Mucosa of descending colon (tissue), 3 donors: Measurements from ENCODE around the gene PLOD3. TPM values are rescaled to one million over a fixed set of nuclear protein-coding genes. Genes with fewer than 3 reads are reported as not detected.
"Not testable (repeated sequence)": the region's sequence is repeated elsewhere in the genome, so short reads cannot be mapped to it uniquely, and the experiment has no call there.

Source experiments
- ATAC-seq: fragments of 200-7000 bp; cut with Tn5 transposase; one replicate; pipeline ENCODE4 v1.9.1; 2020; ENCODE audit warnings: mild to moderate bottlenecking, moderate library complexity
- DNase-seq, 3 donors: peaks; one replicate each; pipeline ENCODE4 v3.0.0-alpha.2; 2020
- H3K36me3 ChIP-seq: fragments of 200-600 bp; one replicate; pipeline ENCODE4 v1.8.0; 2021; ENCODE audit warnings: low read depth, mild to moderate bottlenecking
- H3K4me1 ChIP-seq: fragments of 200-600 bp; one replicate; pipeline ENCODE4 v1.8.0; 2021; ENCODE audit warnings: low read depth, mild to moderate bottlenecking
- H3K4me3 ChIP-seq: fragments of 200-600 bp; one replicate; pipeline ENCODE4 v1.8.0; 2021; ENCODE audit warnings: mild to moderate bottlenecking
- H3K9me3 ChIP-seq: fragments of 200-600 bp; one replicate; pipeline ENCODE4 v1.8.0; 2021; ENCODE audit warnings: mild to moderate bottlenecking
- intact Hi-C, 2 donors: fragments of 100-400 bp; cut with DNase I in 1 of 2; cut with micrococcal nuclease in 1 of 2; formaldehyde crosslinking; loops; one replicate each; pipeline versions ENCODE4 v1.11.0 to v1.11.1; 2022; cut with DNase I, micrococcal nuclease
- total RNA-seq, 3 donors: library from RNA; stranded (reverse); fragmentation: NEBNext Ultra II Directional in 2 of 3; extraction: Animal tissue kit (Norgen Biotek cat#: 25700) in 2 of 3; gene quantifications; one replicate each; pipeline versions ENCODE4 v1.2.1 to v1.2.4, GENCODE V29; 2021 to 2023
- TF ChIP-seq, protein P1 (sequence below): fragments of 200-600 bp; IDR thresholded peaks from one replicate; pipeline ENCODE4 v1.8.0; 2022; ENCODE audit warnings: antibody characterized with exemption, mild to moderate bottlenecking
- donor health status: DM: no; HTN: no; CAD: no; lungs with moderate emphysema.
- donor health status: DM: no; HTN: no; CAD: no.
- donor health status: DM: no; HTN: yes; CAD: no.

The PLOD3 gene
- total RNA-seq, 3 donors from 2014 or later = 72.9 to 91.8 (median 87.2) TPM

DNA sequence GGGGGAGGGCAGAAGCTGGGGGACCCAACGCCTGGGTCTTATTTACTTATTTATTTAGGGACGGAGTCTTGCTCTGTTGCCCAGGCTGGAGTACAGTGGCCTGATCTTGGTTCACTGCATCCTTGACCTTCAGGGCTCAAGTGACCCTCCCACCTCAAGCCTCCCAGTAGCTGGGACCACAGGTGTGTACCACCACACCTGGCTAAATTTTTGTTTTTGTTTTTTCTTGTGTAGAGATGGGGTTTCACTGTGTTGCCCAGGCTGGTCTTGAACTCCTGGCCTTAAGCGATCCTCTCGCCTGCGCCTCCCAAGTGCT is 14.8 kb downstream of the PLOD3 start:
- no peaks in the 10 kb centered on the region for H3K9me3 ChIP-seq

DNA sequence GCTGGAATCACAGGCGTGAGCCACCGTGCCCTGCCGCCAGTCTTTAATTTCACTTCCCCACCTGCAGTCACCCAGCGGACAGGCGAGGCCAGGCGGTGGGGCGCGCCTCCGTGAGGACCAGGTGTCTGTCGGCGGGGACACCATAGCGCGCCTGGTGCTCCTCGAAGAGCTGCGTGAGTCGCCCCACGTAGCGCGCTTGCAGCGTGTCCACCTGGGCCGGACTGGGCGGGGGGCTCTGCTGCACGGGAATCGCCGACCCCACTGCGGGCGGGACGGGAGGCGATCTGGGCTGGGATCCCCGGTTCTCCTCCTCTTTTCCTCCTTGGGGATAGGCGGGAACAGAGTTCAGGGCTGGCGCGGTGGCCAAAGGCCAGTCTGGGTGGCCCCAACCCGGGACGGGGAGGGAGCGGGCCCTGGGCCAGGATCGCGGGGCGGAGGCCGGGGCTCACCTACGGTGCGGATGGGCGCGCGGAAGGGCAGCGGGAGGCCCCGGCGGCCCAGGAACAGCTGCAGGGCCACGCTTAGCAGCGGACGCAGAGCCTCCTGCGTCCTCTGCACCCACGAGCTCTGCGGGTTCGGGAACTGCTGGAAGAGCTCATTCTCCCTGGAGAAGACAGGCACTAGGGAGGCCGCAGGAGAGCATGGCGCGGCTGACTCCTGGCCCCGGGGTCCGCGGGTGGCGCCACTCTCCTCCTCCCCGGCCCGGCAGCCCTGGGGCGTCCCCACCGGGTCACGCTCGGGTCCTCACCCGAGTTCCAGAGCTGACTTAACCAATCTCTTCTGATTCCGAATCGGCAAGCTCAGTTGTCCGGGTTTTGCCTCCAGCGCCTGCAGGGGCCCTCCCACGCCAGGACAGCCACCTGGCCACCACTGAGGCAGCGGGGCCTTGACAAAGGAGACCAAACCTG is 15.4 kb downstream of the PLOD3 start:
- peak; percentile 81 to 89 (median 85) for DNase-seq
- peaks cover 9% of the 10 kb centered on the region for H3K4me1 ChIP-seq
- no peak overlapping the region for H3K4me3 ChIP-seq
- no peaks in the 10 kb centered on the region for H3K36me3 ChIP-seq
- no peaks in the 10 kb centered on the region for H3K9me3 ChIP-seq
- intact Hi-C loops = no loop called here
- ATAC-seq = peak; percentile 88
- TF ChIP-seq, protein P1, sequence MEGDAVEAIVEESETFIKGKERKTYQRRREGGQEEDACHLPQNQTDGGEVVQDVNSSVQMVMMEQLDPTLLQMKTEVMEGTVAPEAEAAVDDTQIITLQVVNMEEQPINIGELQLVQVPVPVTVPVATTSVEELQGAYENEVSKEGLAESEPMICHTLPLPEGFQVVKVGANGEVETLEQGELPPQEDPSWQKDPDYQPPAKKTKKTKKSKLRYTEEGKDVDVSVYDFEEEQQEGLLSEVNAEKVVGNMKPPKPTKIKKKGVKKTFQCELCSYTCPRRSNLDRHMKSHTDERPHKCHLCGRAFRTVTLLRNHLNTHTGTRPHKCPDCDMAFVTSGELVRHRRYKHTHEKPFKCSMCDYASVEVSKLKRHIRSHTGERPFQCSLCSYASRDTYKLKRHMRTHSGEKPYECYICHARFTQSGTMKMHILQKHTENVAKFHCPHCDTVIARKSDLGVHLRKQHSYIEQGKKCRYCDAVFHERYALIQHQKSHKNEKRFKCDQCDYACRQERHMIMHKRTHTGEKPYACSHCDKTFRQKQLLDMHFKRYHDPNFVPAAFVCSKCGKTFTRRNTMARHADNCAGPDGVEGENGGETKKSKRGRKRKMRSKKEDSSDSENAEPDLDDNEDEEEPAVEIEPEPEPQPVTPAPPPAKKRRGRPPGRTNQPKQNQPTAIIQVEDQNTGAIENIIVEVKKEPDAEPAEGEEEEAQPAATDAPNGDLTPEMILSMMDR = no peak

More for the DNA sequence above, 14.8 kb downstream of the PLOD3 start:
- no peak overlapping the region for H3K4me3 ChIP-seq
- TF ChIP-seq, protein P1 = no peak
- ATAC-seq (no peak), DNase-seq (no peak)
- peaks cover 9% of the 10 kb centered on the region for H3K4me1 ChIP-seq
- intact Hi-C loops = no loop called here
- no peaks in the 10 kb centered on the region for H3K36me3 ChIP-seq

DNA sequence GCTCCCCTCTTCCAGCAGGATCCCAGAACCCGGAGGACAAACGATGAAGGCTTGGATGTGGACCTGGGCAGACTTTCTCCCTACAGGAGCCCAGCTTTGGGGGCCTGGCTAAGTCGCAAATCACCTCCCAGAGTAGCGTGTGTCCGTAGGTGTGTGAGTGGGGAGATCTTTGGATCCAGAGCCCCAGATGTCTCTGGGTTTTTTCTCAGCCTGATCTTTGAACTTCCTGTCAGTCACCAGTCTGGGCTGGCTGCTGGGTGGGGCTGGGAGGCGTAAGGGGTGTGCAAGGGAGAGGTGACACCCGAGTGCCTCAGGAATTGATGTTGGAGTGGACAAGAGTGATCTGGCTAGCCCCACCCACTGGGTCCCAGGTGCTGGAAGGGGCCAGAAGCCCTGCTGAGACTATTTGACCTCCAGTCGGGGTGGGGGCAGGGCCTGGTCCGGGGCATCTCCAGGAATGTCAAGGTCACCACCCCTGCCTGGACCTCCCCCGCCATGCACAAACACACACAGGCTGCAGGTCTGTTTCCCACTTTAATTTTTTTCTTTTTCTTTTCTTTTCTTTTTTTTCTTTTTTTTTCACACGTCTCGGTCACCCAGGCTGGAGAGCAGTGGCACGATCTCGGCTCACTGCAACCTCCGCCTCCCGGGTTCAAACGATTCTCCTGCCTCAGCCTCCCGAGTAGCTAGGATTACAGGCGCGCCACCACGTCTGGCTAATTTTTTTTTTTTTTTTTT is 16.4 kb downstream of the PLOD3 start, which contains the start of gene MOGAT3:
MOGAT3 (minus strand) TSS at position 175 of the 738 bp plus-strand sequence. CDS start 182 bp downstream, outside the sequence.
- no peaks in the 10 kb centered on the region for H3K9me3 ChIP-seq
- TF ChIP-seq, protein P1 = no peak
- DNase-seq (peak; percentile 88 to 92 (median 91)), ATAC-seq (peak; percentile 89)
- H3K4me3 ChIP-seq = no peak within 1 kb of the TSS
- H3K4me1 ChIP-seq = peaks cover 9% of the 10 kb centered on the region
- intact Hi-C loops = no loop called here
- H3K36me3 ChIP-seq = no peaks in the 10 kb centered on the region

DNA sequence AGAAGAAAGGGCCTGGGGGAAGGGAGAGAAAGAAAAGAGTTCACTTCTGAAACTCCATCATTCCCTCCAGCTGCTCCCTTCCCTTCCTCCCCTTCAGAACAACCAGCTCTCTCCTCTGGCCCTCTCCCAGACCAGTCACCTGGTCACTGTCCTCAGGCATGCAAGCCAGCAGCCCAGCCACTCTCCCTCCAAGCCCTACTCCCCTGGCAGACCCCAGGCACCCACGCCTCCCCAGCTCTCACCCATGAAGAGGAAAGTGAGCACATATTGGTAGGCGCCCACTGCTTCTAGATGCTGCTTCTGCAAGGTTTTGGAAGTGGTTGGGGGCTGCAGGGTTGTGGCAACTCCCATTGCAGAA is 16.9 kb downstream of the PLOD3 start:
- Histone ChIP-seq H3K4me1 (peaks cover 9% of the 10 kb centered on the region), H3K9me3 (no peaks in the 10 kb centered on the region), H3K4me3 (no peak overlapping the region), H3K36me3 (no peaks in the 10 kb centered on the region)
- ATAC-seq = no peak
- DNase-seq = no peak
- intact Hi-C loops = no loop called here
- TF ChIP-seq, protein P1 = no peak

DNA sequence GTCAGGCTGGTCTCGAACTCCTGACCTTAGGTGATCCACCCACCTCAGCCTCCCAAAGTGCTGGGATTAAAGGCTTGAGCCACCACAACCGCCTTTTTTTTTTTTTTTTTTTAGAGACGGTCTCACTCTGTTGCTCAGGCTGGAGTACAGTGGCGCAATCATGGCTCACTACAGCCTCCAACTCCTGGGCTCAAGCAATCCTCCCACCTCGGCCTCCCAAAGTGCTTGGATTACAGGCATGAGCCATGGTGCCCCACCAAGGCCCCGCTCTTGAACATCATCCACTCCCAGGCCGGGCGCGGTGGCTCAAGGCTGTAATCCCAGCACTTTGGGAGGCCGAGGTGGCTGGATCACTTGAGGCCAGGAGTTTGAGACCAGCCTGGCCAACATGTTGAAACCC is 17.9 kb downstream of the PLOD3 start:
- ATAC-seq, intact Hi-C loops, H3K36me3 ChIP-seq, H3K4me1 ChIP-seq, H3K9me3 ChIP-seq, DNase-seq, H3K4me3 ChIP-seq: not testable (repeated sequence)

DNA sequence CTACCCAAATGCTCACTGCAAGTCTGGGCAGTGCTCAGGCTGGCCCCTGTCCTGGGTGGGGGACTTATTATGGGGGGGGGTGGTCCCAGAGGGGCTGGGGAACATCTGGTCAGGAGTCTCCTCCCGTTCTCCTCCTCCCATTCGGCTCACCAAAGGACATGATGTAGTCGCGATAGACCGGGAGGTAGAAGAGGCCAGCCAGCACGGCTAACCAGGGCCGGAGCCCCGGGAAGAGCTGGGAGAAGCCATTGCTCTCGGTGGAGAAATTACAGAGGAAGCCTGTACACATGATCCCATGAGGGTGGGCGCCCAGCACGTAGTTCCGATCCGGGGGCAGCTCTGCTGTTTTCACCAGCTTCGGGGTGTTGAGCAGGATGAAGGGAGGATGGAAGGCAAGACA is 18.9 kb downstream of the PLOD3 start:
- TF ChIP-seq, protein P1 = no peak
- intact Hi-C loops = no loop called here
- peaks cover 9% of the 10 kb centered on the region for H3K4me1 ChIP-seq
- no peaks in the 10 kb centered on the region for H3K9me3 ChIP-seq
- H3K4me3 ChIP-seq = no peak overlapping the region
- H3K36me3 ChIP-seq = no peaks in the 10 kb centered on the region
- ATAC-seq (no peak), DNase-seq (no peak)
